ENCODE data around the gene HOXA5. TPM values are rescaled to one million over a fixed set of nuclear protein-coding genes. Genes with fewer than 3 reads are reported as not detected.

Gene HOXA5
- total RNA-seq, 1 experiment from 2014 or later = 7.5 TPM

DNA sequence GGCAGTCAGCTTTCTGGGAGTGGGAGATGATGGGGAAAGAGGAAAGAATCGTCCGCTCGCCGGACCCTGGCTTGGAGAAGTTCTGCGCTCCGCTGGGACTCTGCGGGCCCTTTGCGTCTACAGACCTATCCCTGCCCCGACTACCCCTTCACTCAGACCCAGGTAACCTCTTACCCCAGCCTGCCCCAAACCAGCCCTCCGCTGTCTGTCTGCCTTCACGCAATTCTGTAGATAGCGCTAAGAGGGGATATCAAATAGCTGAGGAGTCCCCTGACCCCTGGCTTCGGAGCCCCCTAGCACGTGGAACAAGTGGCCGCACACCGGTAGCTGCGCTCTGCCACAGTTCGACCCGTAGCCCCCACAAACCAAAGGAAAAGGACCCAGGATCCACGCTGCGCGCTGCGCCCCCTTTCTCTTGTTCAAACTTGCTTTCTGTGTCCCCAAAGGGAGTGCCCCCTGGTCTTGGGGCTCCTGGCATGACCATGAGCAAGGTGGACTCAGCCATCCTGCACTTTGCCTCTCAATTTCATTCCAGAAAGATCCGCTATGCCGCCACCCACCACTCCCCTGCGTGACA lies 19.9 kb downstream of the HOXA5 start:
- Histone ChIP-seq H3K27me3 (ENCODE audit: low read length) (no peaks in the 10 kb centered on the region), H3K4me1 (ENCODE audit: insufficient read depth, low read length) (0 out of 2 replicates have a peak, but pooled peaks cover 4% of the 10 kb centered on the region), H3K4me2 (ENCODE audit: low read length) (no peak overlapping the region), H3F3A (ENCODE audit: low read length, unreplicated experiment) (no peaks in the 10 kb centered on the region), H3K27ac (ENCODE audit: low read length) (no peak overlapping the region), H3K79me2 (ENCODE audit: low read length) (peaks cover 15% of the 10 kb centered on the region; the same call in 1 of the 2 replicates), H3K9ac (ENCODE audit: low read length) (no peak overlapping the region), H2AFZ (ENCODE audit: low read length) (no peak overlapping the region), H3K9me3 (ENCODE audit: low read length) (no peaks in the 10 kb centered on the region), H3K36me3 (ENCODE audit: low read depth, low read length) (no peaks in the 10 kb centered on the region; the same call in 1 of the 2 replicates), H3K9me2 (replicated peaks; ENCODE audit: low read length) (no peaks in the 10 kb centered on the region), H3K4me3 (ENCODE audit: low read length) (no peak overlapping the region), H4K20me1 (ENCODE audit: low read length) (no peaks in the 10 kb centered on the region)
- TF ChIP-seq, protein P1, sequence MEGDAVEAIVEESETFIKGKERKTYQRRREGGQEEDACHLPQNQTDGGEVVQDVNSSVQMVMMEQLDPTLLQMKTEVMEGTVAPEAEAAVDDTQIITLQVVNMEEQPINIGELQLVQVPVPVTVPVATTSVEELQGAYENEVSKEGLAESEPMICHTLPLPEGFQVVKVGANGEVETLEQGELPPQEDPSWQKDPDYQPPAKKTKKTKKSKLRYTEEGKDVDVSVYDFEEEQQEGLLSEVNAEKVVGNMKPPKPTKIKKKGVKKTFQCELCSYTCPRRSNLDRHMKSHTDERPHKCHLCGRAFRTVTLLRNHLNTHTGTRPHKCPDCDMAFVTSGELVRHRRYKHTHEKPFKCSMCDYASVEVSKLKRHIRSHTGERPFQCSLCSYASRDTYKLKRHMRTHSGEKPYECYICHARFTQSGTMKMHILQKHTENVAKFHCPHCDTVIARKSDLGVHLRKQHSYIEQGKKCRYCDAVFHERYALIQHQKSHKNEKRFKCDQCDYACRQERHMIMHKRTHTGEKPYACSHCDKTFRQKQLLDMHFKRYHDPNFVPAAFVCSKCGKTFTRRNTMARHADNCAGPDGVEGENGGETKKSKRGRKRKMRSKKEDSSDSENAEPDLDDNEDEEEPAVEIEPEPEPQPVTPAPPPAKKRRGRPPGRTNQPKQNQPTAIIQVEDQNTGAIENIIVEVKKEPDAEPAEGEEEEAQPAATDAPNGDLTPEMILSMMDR (conservative IDR thresholded peaks at IDR 0.05; ENCODE audit: low read depth, low read length) = no peak
- no peak for TF ChIP-seq EZH2phosphoT487 (IDR thresholded peaks at IDR 0.05; ENCODE audit: borderline replicate concordance, low read length)
- intact Hi-C loops (cut with micrococcal nuclease) = no loop called here
- ATAC-seq (no peak), DNase-seq (no peak)
- POLR2A ChIA-PET (ENCODE audit: unreplicated experiment) = interaction anchor here (0.6 kb wide), 1 partner anchor 12 kb away, joined by 4 read pairs; no protein-coding TSS in a partner anchor
- CTCF ChIA-PET = no interaction called here
- no TSS peak for BruUV-seq (replicated peaks)

DNA sequence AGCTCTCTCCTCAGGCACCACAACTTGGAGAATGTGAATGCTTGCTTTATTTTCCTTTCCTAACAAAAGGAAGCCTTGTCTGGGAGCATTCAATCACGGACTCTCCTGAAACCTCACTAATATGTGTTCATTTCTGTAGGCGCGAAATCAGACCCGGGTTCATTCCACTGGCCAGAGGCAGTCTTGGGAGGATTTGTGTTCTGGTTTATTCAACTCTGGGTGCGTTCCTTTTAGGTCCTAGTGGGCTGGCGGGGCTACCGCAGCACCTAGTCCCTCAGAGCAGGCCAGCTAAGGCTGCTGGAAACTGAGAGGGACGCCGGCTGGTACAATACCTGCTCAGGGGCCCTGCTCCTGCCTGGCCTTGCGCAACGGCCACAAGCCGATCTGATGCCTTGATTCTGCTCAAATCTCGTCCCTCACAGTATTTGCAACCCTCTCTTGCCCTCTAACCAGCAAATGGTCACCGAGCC lies 20.4 kb downstream of the HOXA5 start:
- no peak for TF ChIP-seq EZH2 (IDR thresholded peaks at IDR 0.05; ENCODE audit: low read length, unreplicated experiment)
- TF ChIP-seq, protein P1 (conservative IDR thresholded peaks at IDR 0.05; ENCODE audit: low read depth, low read length) = no peak
- no peak for TF ChIP-seq EZH2phosphoT487 (IDR thresholded peaks at IDR 0.05; ENCODE audit: borderline replicate concordance, low read length)
- ChIA-PET POLR2A (ENCODE audit: unreplicated experiment) (interaction anchor here (0.6 to 0.7 kb wide), 3 partner anchors 8 to 25 kb away, joined by 3 to 5 read pairs (median 4); no protein-coding TSS in a partner anchor), CTCF (no interaction called here)
- 0 out of 2 replicates have a peak overlapping the region, but pooled peaks have one; percentile 1 for H2AFZ ChIP-seq (ENCODE audit: low read length)
- H3K9ac ChIP-seq (ENCODE audit: low read length) = peak overlapping the region; percentile 51; the same call in 1 of the 2 replicates
- peaks cover 18% of the 10 kb centered on the region; the same call in 1 of the 2 replicates for H3K79me2 ChIP-seq (ENCODE audit: low read length)
- ATAC-seq (0 out of 2 replicates have a peak, but pooled peaks have one; percentile 9), DNase-seq (no peak)
- no peaks in the 10 kb centered on the region for H3F3A ChIP-seq (ENCODE audit: low read length, unreplicated experiment)
- no peak overlapping the region; the same call in 1 of the 2 replicates for H3K4me3 ChIP-seq (ENCODE audit: low read length)
- no peak overlapping the region for H3K27ac ChIP-seq (ENCODE audit: low read length)
- BruUV-seq (replicated peaks) = no TSS peak
- no peaks in the 10 kb centered on the region for H3K9me2 ChIP-seq (replicated peaks; ENCODE audit: low read length)
- no peaks in the 10 kb centered on the region for H4K20me1 ChIP-seq (ENCODE audit: low read length)
- no peaks in the 10 kb centered on the region; the same call in 1 of the 2 replicates for H3K36me3 ChIP-seq (ENCODE audit: low read depth, low read length)
- no peaks in the 10 kb centered on the region for H3K27me3 ChIP-seq (ENCODE audit: low read length)
- 0 out of 2 replicates have a peak, but pooled peaks cover under 1% of the 10 kb centered on the region for H3K4me1 ChIP-seq (ENCODE audit: insufficient read depth, low read length)
- peak overlapping the region; percentile 38 for H3K4me2 ChIP-seq (ENCODE audit: low read length)
- H3K9me3 ChIP-seq (ENCODE audit: low read length) = no peaks in the 10 kb centered on the region
- intact Hi-C loops (cut with micrococcal nuclease) = no loop called here

Measured in PC-3 (cell line).